HCT116 (cell line): ENCODE data around the gene NASP. TPM values are rescaled to one million over a fixed set of nuclear protein-coding genes. Genes with fewer than 3 reads are reported as not detected.

Experiments
- ATAC-seq: fragments of 200-7000 bp; cut with Tn5 transposase; 2 replicates; pipeline ENCODE4 v1.9.1; 2020; ENCODE audit warnings: mild to moderate bottlenecking, moderate library complexity
- BruUV-seq: library from RNA; stranded (reverse); fragments of 400-500 nt; replicated peaks from 2 replicates; lab custom pipeline; 2021; lab: Mats Ljungman, UMichigan
- CTCF ChIA-PET: fragments of 300-600 bp; sonication (Branson Sonifier 250); formaldehyde crosslinking; loops from one replicate; lab custom pipeline; 2021; ENCODE audit warnings: antibody characterized with exemption; lab: Charles Lee
- POLR2A ChIA-PET: fragments of 300-600, 350-600 bp; sonication (Branson Sonifier 250); formaldehyde crosslinking; loops from one replicate; lab custom pipeline; 2021; ENCODE audit warnings: antibody characterized with exemption; lab: Charles Lee
- RAD21 ChIA-PET, 2 experiments: fragments of 300-600 bp; sonication (Branson Sonifier 250); formaldehyde crosslinking; loops; one replicate each; lab custom pipeline; 2023; ENCODE audit warnings: low total read pairs in 2 of 2; ENCODE audit not compliant: uncharacterized antibody in 2 of 2, unreplicated experiment in 2 of 2, low non-redundant PET in 1 of 2; lab: Charles Lee
- DNase-seq: peaks from one replicate; pipeline ENCODE4 v3.0.0-alpha.2; 2010; ENCODE audit warnings: low read depth, low spot score
- H2AFZ ChIP-seq: fragments of 200-600 bp; shearing (Covaris generic), sonication (generic); 2 replicates; pipeline ENCODE4 v1.6.1; 2017; ENCODE audit warnings: low read depth, mixed run types, mixed read lengths, antibody characterized with exemption, low read length; ENCODE audit not compliant: poor library complexity, severe bottlenecking
- H3K27ac ChIP-seq: 2 replicates; pipeline ENCODE4 v1.5.1; 2012; ENCODE audit warnings: low read depth, low read length
- H3K27me3 ChIP-seq: fragments of 200-600 bp; sonication (generic); 2 replicates; pipeline ENCODE4 v1.6.1; 2016; ENCODE audit warnings: mixed run types, low read length, mixed read lengths; ENCODE audit not compliant: insufficient read depth
- H3K36me3 ChIP-seq, 2 experiments: fragments of 200-500 bp in 1 of 2; fragments of 200-600 bp in 1 of 2; sonication (Bioruptor generic) in 1 of 2; sonication (generic) in 1 of 2; 2 replicates each; pipeline versions ENCODE4 v1.5.1 to v1.6.1; 2014 to 2016; ENCODE audit warnings: low read length in 2 of 2, inconsistent platforms in 1 of 2, mixed read lengths in 1 of 2, mixed run types in 1 of 2; ENCODE audit not compliant: insufficient read depth in 2 of 2, control insufficient read depth in 1 of 2
- H3K4me1 ChIP-seq, 2 experiments: fragments of 200-600 bp in 1 of 2; sonication (generic) in 1 of 2; 2 replicates each; pipeline versions ENCODE4 v1.5.1 to v1.6.1; 2012 to 2017; ENCODE audit warnings: low read length in 2 of 2, inconsistent platforms in 1 of 2, mild to moderate bottlenecking in 1 of 2, mixed read lengths in 1 of 2, mixed run types in 1 of 2, moderate library complexity in 1 of 2; ENCODE audit not compliant: insufficient read depth in 2 of 2, control insufficient read depth in 1 of 2
- H3K4me2 ChIP-seq: fragments of 200-600 bp; sonication (generic); 2 replicates; pipeline ENCODE4 v1.6.1; 2017; ENCODE audit warnings: mixed run types, low read length, mixed read lengths
- H3K4me3 ChIP-seq, 2 experiments: fragments of 200-600 bp in 1 of 2; sonication (generic) in 1 of 2; replicated peaks in 1 of 2; 2 replicates each; pipeline ENCODE4 v1.5.1; 2011 to 2016; ENCODE audit warnings: low read length in 2 of 2, control low read depth in 1 of 2, low read depth in 1 of 2, mild to moderate bottlenecking in 1 of 2, mixed read lengths in 1 of 2, mixed run types in 1 of 2
- H3K79me2 ChIP-seq: fragments of 200-600 bp; sonication (generic); 2 replicates; pipeline ENCODE4 v1.6.1; 2017; ENCODE audit warnings: mild to moderate bottlenecking, mixed run types, low read length, moderate library complexity, mixed read lengths; ENCODE audit not compliant: insufficient read depth
- H3K9ac ChIP-seq: fragments of 200-600 bp; sonication (generic); 2 replicates; pipeline ENCODE4 v1.6.1; 2016; ENCODE audit warnings: low read length, mixed read lengths
- H3K9me2 ChIP-seq: fragments of 200-600 bp; sonication (generic), shearing (Covaris generic); 2 replicates; pipeline ENCODE4 v1.6.1; 2017; ENCODE audit warnings: mixed run types, mild to moderate bottlenecking, moderate library complexity; ENCODE audit not compliant: insufficient read depth
- H3K9me3 ChIP-seq, 2 experiments: fragments of 200-500 bp in 1 of 2; fragments of 200-600 bp in 1 of 2; sonication (Bioruptor generic) in 1 of 2; sonication (generic) in 1 of 2; 2 replicates each; pipeline ENCODE4 v1.6.1; 2014 to 2017; ENCODE audit warnings: low read length in 2 of 2, mixed read lengths in 2 of 2, inconsistent platforms in 1 of 2, low read depth in 1 of 2, mild to moderate bottlenecking in 1 of 2, mixed run types in 1 of 2, moderate library complexity in 1 of 2; ENCODE audit not compliant: control insufficient read depth in 1 of 2, insufficient read depth in 1 of 2
- H4K20me1 ChIP-seq: fragments of 200-600 bp; sonication (generic), shearing (Covaris generic); 2 replicates; pipeline ENCODE4 v1.6.1; 2017; ENCODE audit warnings: mixed run types, mild to moderate bottlenecking, moderate library complexity; ENCODE audit not compliant: insufficient read depth
- CTCF ChIP-seq, 3 experiments: fragments of 200-600 bp in 1 of 3; sonication (generic) in 1 of 3; IDR thresholded peaks in 2 of 3; conservative IDR thresholded peaks in 1 of 3; 2 replicates each; pipeline ENCODE4 v1.5.1; 2012 to 2017; ENCODE audit warnings: low read depth in 2 of 3, low read length in 2 of 3, antibody characterized with exemption in 1 of 3, borderline replicate concordance in 1 of 3, control low read depth in 1 of 3, mild to moderate bottlenecking in 1 of 3, mixed read lengths in 1 of 3, mixed run types in 1 of 3, moderate library complexity in 1 of 3; ENCODE audit not compliant: insufficient read depth in 1 of 3
- EGR1 ChIP-seq: IDR thresholded peaks from 2 replicates; pipeline ENCODE4 v1.6.1; 2012; ENCODE audit warnings: low read depth
- EZH2phosphoT487 ChIP-seq: fragments of 200-600 bp; IDR thresholded peaks from 2 replicates; pipeline ENCODE4 v1.6.1; 2018; ENCODE audit warnings: antibody characterized with exemption, borderline replicate concordance
- FOSL1 ChIP-seq: IDR thresholded peaks from 2 replicates; pipeline ENCODE4 v1.6.1; 2012; ENCODE audit warnings: low read depth
- MAX ChIP-seq: IDR thresholded peaks from 2 replicates; pipeline ENCODE4 v1.6.1; 2012
- POLR2A ChIP-seq: IDR thresholded peaks from 2 replicates; pipeline ENCODE4 v1.7.0; 2011; ENCODE audit warnings: borderline replicate concordance; ENCODE audit not compliant: insufficient read depth, insufficient read length; ENCODE audit errors: extremely low read depth
- POLR2AphosphoS5 ChIP-seq: IDR thresholded peaks from 2 replicates; pipeline ENCODE4 v1.6.1; 2011; ENCODE audit warnings: mild to moderate bottlenecking, low read depth, low read length, moderate library complexity
- SIN3A ChIP-seq: IDR thresholded peaks from 2 replicates; pipeline ENCODE4 v1.6.1; 2012; ENCODE audit warnings: low read depth
- YY1 ChIP-seq: IDR thresholded peaks from 2 replicates; pipeline ENCODE4 v1.6.1; 2011; ENCODE audit warnings: low read length, low read depth, moderate library complexity, mild to moderate bottlenecking; ENCODE audit not compliant: insufficient replicate concordance; ENCODE audit errors: extremely low read depth
- ZBTB33 ChIP-seq: IDR thresholded peaks from 2 replicates; pipeline ENCODE4 v1.6.1; 2011; ENCODE audit warnings: mild to moderate bottlenecking, low read length, moderate library complexity; ENCODE audit not compliant: insufficient replicate concordance; ENCODE audit errors: extremely low read depth
- ZFX ChIP-seq: fragments of 450-650 bp; IDR thresholded peaks from 2 replicates; pipeline ENCODE4 v1.6.1; 2017
- ZNF274 ChIP-seq: fragments of 200-500 bp; sonication (Bioruptor generic); IDR thresholded peaks from 2 replicates; pipeline ENCODE4 v1.6.1; 2014; ENCODE audit warnings: mild to moderate bottlenecking, low read depth, low read length, inconsistent platforms
- intact Hi-C: fragments of 100-400 bp; cut with micrococcal nuclease; formaldehyde crosslinking; loops from 2 replicates; pipeline ENCODE4 v1.10.0; 2022
- total RNA-seq: library from RNA; stranded (reverse); gene quantifications from one replicate; pipeline ENCODE4 v1.2.1, GENCODE V29; 2021; ENCODE audit not compliant: unreplicated experiment

Gene NASP
- total RNA-seq, 1 experiment from 2014 or later, result 185 TPM

- Histone ChIP-seq H3K4me3 (no peak overlapping the region), H3K9ac (no peak overlapping the region), H3K4me2 (no peak overlapping the region), H3K9me3 (no peaks in the 10 kb centered on the region), H3K36me3 (no peaks in the 10 kb centered on the region), H2AFZ (no peak overlapping the region)
- BruUV-seq, result no TSS peak
- POLR2A ChIA-PET, result interaction anchor here (0.7 to 1.8 kb wide), 3 partner anchors 18 to 198 kb away, joined by 3 to 11 read pairs (median 5); partner anchors contain the start of gene PRDX1
- intact Hi-C loops, result no loop called here
- TF ChIP-seq CTCF (IDR thresholded peaks at IDR 0.05 in 2 of 3, conservative IDR thresholded peaks at IDR 0.05 in 1 of 3; ENCODE audit: borderline replicate concordance in 1 of 3, insufficient read depth in 1 of 3, low read depth in 2 of 3, low read length in 2 of 3) (no peak), POLR2AphosphoS5 (no peak), MAX (no peak), SIN3A (no peak), ZBTB33 (no peak), POLR2A (no peak), ZFX (no peak), EGR1 (no peak), FOSL1 (no peak), ZNF274 (no peak), EZH2phosphoT487 (no peak), YY1 (no peak)
- TF ChIP-seq, all 23 proteins: peak for 0
- Histone ChIP-seq H3K79me2 (no peaks in the 10 kb centered on the region), H4K20me1 (no peaks in the 10 kb centered on the region), H3K9me2 (peaks cover 2% of the 10 kb centered on the region; the same call in 1 of the 2 replicates), H3K4me1 (no peaks in the 10 kb centered on the region), H3K27ac (no peak overlapping the region), H3K27me3 (no peaks in the 10 kb centered on the region)
- ATAC-seq, result no peak
- DNase-seq, result no peak
- CTCF ChIA-PET, result no interaction called here
- RAD21 ChIA-PET, result interaction anchor here in 1 of 2 experiments (0.6 kb wide), 1 partner anchor 1892 kb away, joined by 5 read pairs; no protein-coding TSS in a partner anchor
Observed at GRCh38 chr1:45543581-45544417, 40.0 kb upstream of the NASP start.
